Type B pancreatic cell (in vitro differentiated cells): ENCODE measurements around the gene PLAU. TPM values are rescaled to one million over a fixed set of nuclear protein-coding genes. Genes with fewer than 3 reads are reported as not detected.

Source experiments
- DNase-seq: peaks from one replicate; pipeline ENCODE4 v3.0.0; 2021; ENCODE audit warnings: mixed read lengths; ENCODE audit not compliant: unreplicated experiment; ENCODE audit errors: extremely low spot score
- H3K27ac Mint-ChIP-seq: 2 replicates; pipeline ENCODE4 v1.8.0; 2021; ENCODE audit warnings: mild to moderate bottlenecking, mixed read lengths
- H3K27me3 Mint-ChIP-seq: 2 replicates; pipeline ENCODE4 v1.8.0; 2021; ENCODE audit warnings: mixed read lengths
- H3K36me3 Mint-ChIP-seq: 2 replicates; pipeline ENCODE4 v1.8.0; 2021; ENCODE audit warnings: mixed read lengths
- H3K4me1 Mint-ChIP-seq: one replicate; pipeline ENCODE4 v1.8.0; 2021; ENCODE audit warnings: mixed read lengths; ENCODE audit not compliant: unreplicated experiment
- H3K4me3 Mint-ChIP-seq: 2 replicates; pipeline ENCODE4 v1.8.0; 2021; ENCODE audit warnings: mild to moderate bottlenecking, mixed read lengths
- H3K9me3 Mint-ChIP-seq: 2 replicates; pipeline ENCODE4 v1.8.0; 2021; ENCODE audit warnings: mixed read lengths
- total RNA-seq: library from RNA; stranded (reverse); gene quantifications from 2 replicates; pipeline ENCODE4 v1.2.1, GENCODE V29; 2021; ENCODE audit warnings: low replicate concordance
- TF ChIP-seq, protein P1 (sequence below): fragments of 200-600 bp; sonication (generic); conservative IDR thresholded peaks from 2 replicates; pipeline ENCODE4 v1.5.0; 2021; ENCODE audit warnings: antibody characterized with exemption, mild to moderate bottlenecking

PLAU gene
- total RNA-seq, 1 donor from 2014 or later, result 3.5 TPM

GRCh38 chr10:73931767-73932619 lies 21.1 kb downstream of the PLAU start:
- no peaks in the 10 kb centered on the region for H3K36me3 Mint-ChIP-seq
- no peak for DNase-seq
- H3K4me3 Mint-ChIP-seq, result no peak overlapping the region
- TF ChIP-seq, protein P1, sequence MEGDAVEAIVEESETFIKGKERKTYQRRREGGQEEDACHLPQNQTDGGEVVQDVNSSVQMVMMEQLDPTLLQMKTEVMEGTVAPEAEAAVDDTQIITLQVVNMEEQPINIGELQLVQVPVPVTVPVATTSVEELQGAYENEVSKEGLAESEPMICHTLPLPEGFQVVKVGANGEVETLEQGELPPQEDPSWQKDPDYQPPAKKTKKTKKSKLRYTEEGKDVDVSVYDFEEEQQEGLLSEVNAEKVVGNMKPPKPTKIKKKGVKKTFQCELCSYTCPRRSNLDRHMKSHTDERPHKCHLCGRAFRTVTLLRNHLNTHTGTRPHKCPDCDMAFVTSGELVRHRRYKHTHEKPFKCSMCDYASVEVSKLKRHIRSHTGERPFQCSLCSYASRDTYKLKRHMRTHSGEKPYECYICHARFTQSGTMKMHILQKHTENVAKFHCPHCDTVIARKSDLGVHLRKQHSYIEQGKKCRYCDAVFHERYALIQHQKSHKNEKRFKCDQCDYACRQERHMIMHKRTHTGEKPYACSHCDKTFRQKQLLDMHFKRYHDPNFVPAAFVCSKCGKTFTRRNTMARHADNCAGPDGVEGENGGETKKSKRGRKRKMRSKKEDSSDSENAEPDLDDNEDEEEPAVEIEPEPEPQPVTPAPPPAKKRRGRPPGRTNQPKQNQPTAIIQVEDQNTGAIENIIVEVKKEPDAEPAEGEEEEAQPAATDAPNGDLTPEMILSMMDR, result no peak
- H3K27me3 Mint-ChIP-seq, result no peaks in the 10 kb centered on the region
- H3K9me3 Mint-ChIP-seq, result no peaks in the 10 kb centered on the region
- H3K4me1 Mint-ChIP-seq, result peaks cover 9% of the 10 kb centered on the region
- H3K27ac Mint-ChIP-seq, result peak overlapping the region; percentile 51

DNA sequence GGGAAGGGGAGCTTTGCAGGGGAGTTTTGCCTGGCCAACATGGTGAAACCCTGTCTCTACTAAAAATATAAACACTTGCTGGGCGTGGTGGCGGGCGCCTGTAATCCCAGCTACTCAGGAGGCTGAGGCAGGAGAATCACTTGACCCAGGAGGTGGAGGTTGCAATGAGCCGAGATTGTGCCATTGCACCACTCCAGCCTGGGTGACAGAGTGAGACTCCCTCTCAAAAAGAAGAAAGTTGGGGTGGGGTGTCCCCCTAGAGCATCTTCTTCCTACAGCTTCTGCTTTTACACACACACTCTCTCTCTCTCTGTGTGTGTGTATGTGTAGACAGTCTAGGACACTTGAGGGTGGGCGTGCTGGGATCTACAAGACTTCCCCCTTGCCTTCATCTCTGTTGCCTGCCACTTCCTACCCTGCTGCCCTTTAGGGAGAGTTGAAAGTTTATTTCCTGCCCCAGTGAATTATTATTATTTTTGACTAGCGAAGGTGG lies 21.7 kb downstream of the PLAU start:
- DNase-seq, result no peak
- peaks cover 14% of the 10 kb centered on the region for H3K4me1 Mint-ChIP-seq
- H3K9me3 Mint-ChIP-seq, result no peaks in the 10 kb centered on the region
- TF ChIP-seq, protein P1, result no peak
- no peak overlapping the region for H3K4me3 Mint-ChIP-seq
- H3K36me3 Mint-ChIP-seq, result no peaks in the 10 kb centered on the region
- no peaks in the 10 kb centered on the region for H3K27me3 Mint-ChIP-seq
- H3K27ac Mint-ChIP-seq, result peak overlapping the region; percentile 51

DNA sequence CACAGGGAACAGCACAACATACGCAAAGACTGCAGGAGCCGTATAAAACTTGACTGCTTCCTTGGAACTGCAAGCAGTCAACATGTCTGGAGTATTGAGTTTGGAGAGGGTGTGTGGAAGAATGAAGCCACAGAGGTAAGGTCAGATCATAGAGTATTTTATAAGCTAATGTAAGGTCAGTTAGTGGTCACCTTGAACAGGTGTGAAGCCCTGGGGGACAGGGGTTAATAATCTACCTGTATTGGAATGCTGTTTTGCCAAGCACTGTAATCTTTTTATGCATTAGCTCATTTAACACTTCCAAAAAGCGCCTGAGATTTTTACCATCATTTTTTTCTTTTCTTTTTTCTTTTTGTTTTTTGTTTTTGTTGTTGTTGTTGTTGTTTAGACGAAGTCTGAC lies 23.1 kb downstream of the PLAU start:
- Mint-ChIP-seq H3K4me3 (no peak overlapping the region), H3K36me3 (no peaks in the 10 kb centered on the region), H3K27ac (no peak overlapping the region)

GRCh38 chr10:73935895-73936294 lies 25.0 kb downstream of the PLAU start:
- DNase-seq, result no peak
- Mint-ChIP-seq H3K27ac (no peak overlapping the region), H3K27me3 (no peaks in the 10 kb centered on the region), H3K36me3 (no peaks in the 10 kb centered on the region), H3K9me3 (no peaks in the 10 kb centered on the region), H3K4me1 (peaks cover 13% of the 10 kb centered on the region), H3K4me3 (no peak overlapping the region)
- TF ChIP-seq, protein P1, result no peak

More for the DNA sequence above, 23.1 kb downstream of the PLAU start:
- DNase-seq, result no peak
- TF ChIP-seq, protein P1, result no peak
- Mint-ChIP-seq H3K27me3 (no peaks in the 10 kb centered on the region), H3K4me1 (peaks cover 17% of the 10 kb centered on the region), H3K9me3 (no peaks in the 10 kb centered on the region)

GRCh38 chr10:73937333-73938043 lies 26.6 kb downstream of the PLAU start:
- Mint-ChIP-seq H3K4me1 (peaks cover 17% of the 10 kb centered on the region), H3K9me3 (no peaks in the 10 kb centered on the region), H3K4me3 (no peak overlapping the region), H3K36me3 (no peaks in the 10 kb centered on the region), H3K27me3 (no peaks in the 10 kb centered on the region), H3K27ac (peak overlapping the region; percentile 29)
- TF ChIP-seq, protein P1, result no peak
- DNase-seq, result no peak
